Muscle of back (tissue), 11 donors: ENCODE data around the gene SLC25A21. TPM values are rescaled to one million over a fixed set of nuclear protein-coding genes. Genes with fewer than 3 reads are reported as not detected.
"Not testable (repeated sequence)": the region's sequence is repeated elsewhere in the genome, so short reads cannot be mapped to it uniquely, and the experiment has no call there.

Source experiments
- DNase-seq, 3 donors: peaks; one replicate each; pipeline versions ENCODE4 v3.0.0 to v3.0.0-alpha.2; 2013
- polyA plus RNA-seq, 10 donors: library from polyadenylated mRNA; unstranded; fragments of 120-200 nt; gene quantifications; one replicate each; pipeline ENCODE4 v1.2.1, GENCODE V29; 2013; ENCODE audit not compliant: insufficient read length in 10 of 10

The SLC25A21 gene
- polyA plus RNA-seq, 10 donors: 1.3 to 2.2 (median 1.6) TPM

- DNase-seq: no peak
These were observed 297.8 kb downstream of the SLC25A21 start for GRCh38 chr14:36874396-36875138.

DNA sequence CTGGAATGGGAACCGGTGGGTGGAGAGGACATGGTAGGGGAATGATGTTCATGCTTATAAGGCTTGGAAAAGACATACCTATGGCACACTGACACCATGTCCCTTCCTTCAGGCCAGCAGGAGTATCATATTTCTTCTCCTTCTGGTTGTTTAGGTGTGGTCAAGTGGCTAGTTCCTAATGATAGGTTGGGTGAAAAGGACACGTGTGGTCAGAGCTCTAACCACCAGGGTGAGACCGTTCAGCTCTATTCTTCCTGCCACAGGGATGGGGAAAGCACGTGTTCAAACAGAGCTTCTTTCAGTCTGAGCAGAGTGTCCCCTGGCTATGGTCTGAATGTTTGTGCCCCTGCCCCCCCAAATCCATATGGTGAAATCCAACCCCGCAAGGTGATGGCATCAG lies 301.6 kb downstream of the SLC25A21 start:
- no peak for DNase-seq

GRCh38 chr14:36869125-36869524 lies 303.3 kb downstream of the SLC25A21 start:
- DNase-seq: no peak

GRCh38 chr14:36866867-36867266 lies 305.5 kb downstream of the SLC25A21 start:
- DNase-seq: no peak

GRCh38 chr14:36863271-36863670 lies 309.1 kb downstream of the SLC25A21 start:
- no peak for DNase-seq

DNA sequence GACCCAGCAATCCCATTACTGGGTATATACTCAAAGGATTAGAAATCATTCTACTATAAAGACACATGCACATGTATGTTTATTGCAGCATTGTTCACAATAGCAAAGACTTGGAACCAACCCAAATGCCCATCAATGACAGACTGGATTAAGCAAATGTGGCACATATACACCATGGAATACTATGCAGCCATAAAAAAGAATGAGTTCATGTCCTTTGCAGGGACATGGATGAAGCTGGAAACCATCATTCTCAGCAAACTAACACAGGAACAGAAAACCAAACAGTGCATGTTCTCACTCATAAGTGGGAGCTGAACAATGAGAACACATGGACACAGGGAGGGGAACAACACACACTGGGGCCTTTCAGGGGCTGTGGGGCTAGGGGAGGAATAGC lies 310.2 kb downstream of the SLC25A21 start:
- DNase-seq: not testable (repeated sequence)

DNA sequence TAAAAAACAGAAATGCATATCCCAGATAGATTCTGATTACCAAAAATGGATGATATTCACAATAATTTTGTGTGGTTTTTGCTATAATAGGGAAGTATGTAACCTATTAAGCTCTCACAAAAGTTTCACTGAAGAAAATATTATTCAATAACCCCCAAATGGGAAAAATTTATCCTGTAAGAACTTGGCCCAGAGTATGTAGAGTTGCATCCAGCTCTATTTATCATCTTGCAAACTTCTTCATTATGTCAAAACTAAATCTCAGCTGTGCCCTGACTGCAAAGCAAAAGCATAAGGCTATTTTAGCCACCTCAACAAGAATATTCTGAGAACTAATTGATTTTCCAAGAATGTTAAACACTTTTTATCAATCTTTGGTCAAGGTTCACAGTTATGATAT lies 311.6 kb downstream of the SLC25A21 start:
- DNase-seq: peak in 2 of 3 donors; percentile 34 to 61

GRCh38 chr14:36859119-36859518 lies 313.3 kb downstream of the SLC25A21 start:
- peak in 1 of 3 donors; percentile 27 for DNase-seq

DNA sequence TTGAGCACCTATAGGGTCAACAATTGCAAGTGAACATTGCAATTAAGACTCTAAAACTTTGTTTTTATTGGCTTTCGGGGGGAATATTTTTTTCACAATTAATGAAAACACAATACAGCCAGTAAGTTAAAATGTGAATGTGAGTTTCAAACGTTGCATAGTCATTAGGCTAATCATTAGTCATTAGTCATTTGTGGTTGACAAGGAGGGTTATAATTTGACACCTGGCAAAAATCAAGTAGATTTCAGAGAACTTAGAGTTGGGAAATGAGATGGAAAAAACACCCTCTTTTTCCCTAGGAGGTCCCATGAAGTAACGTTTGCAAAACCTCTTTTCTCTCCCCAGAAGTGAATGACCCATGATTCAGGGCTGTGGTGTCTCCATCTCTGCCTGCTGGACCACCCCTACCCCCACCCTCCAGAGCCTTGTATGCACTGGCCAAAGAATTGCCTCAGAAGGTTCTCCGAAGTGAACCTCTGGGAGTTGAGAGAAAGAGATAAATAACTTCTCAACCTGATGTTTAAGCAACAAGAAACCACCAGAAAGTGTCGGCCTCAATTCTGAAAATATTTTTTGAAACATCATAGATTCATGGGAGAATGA lies 314.5 kb downstream of the SLC25A21 start:
- peak in 1 of 3 donors; percentile 19 for DNase-seq

- no peak for DNase-seq
These were observed 315.3 kb downstream of the SLC25A21 start for GRCh38 chr14:36857136-36857535.

- peak in 1 of 3 donors; percentile 7 for DNase-seq
These were observed 316.1 kb downstream of the SLC25A21 start for GRCh38 chr14:36856095-36856878.

DNA sequence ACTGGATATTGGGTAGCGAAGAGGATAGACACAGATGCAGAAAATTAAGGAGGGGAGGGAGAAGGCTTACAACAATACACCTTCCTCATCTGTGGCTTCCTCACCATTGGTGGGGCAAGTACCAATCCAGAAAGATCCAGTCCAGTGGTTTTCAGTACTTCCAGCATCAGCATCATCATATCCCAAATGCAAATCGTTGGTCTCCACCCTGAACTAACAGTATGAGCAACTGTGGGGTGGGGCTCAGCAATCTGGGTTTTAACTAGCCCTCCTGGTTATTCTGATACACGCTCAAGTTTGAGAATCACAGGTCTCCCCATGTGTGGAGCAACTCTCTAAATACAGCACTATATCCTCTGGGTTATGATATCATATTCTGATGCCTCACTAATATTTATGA lies 317.0 kb downstream of the SLC25A21 start:
- no peak for DNase-seq

- DNase-seq: peak; percentile 30 to 66 (median 49)
These were observed 319.3 kb downstream of the SLC25A21 start for GRCh38 chr14:36852981-36853691.

DNA sequence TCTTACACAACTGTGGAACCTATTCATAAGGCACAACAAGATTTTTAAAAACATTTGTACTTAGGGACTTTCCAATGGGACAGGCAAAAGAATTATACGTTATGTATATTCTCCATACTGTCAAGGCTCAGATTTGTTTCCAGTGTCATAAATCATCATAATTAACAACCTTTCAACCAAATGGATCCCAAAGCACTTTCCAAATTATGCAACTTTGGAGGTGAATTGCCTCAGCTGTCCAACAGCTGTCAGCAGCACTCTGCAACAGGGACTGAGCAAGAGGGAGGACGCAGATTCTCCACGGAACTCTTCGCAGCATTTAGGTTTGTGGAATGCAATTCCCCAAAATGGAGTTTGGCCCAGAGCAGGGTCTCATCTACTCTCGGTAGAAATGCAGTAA lies 324.2 kb downstream of the SLC25A21 start:
- DNase-seq: peak in 1 of 3 donors; percentile 62

GRCh38 chr14:36847366-36847765 lies 325.0 kb downstream of the SLC25A21 start:
- no peak for DNase-seq

DNA sequence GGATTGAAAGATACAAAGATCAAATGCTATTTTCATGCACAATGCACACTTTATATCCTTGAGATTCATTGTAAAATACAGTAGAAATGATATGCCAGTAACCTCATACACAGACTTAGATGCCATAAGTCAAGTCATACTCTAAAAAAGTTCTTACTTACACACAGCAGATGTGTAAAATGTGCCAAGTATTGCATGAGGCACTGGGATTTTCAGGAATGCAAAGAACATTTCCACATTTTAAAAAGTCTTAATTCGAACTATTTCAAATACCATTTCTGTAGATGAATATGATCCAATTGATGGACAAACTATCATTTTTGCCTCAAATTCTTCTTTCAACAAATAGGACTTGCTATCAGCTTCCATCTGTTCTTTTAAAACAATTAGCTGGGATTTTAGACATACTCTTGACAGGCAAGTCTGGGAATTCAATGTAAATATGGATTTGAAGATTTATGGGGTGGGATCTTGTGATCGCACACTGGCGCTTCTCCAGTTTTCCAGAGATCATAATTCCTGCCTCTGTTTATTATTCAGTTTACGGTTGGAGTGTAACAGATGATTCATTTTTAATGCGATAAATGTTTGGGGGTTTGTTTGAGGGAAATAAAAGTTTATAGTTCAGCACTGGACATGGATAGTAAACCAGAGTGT lies 326.9 kb downstream of the SLC25A21 start:
- peak in 2 of 3 donors; percentile 36 to 55 for DNase-seq

DNA sequence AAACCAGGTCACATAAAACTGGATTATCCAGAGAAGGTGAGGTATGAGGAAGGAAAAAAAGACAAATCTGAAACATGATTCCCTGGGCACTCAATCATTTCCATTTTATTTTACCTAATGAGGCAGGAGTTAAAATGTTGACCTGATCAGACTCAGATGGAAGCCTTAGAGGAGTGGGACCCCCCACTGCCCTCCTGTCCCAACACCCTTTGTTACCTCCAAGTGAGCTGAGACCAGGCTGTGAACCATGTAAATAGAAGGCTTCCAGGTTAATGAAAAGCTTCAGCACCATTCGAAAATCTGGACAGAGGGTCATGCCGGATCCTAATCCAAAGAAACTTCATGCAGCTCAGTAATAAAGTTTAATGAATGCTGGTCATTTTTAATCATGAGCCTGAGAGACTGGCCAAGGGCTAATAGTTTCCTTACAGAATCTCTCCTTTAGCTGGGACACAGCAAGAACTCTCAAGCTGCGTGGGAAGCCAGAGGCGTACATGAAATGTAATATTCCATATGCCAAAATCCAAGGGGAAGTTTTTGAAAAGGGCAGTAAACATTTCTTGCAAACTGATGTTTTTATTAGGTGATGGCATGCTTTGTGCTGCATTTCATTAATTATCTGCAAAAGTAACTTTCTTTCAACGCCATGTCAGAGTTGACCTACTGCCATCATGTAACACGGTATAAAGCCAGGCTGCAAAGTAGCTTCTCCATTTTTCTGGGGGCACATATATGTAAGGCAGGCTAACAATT lies 327.8 kb downstream of the SLC25A21 start:
- peak in 1 of 3 donors; percentile 13 for DNase-seq

GRCh38 chr14:36843410-36843809 lies 329.0 kb downstream of the SLC25A21 start:
- no peak for DNase-seq

DNA sequence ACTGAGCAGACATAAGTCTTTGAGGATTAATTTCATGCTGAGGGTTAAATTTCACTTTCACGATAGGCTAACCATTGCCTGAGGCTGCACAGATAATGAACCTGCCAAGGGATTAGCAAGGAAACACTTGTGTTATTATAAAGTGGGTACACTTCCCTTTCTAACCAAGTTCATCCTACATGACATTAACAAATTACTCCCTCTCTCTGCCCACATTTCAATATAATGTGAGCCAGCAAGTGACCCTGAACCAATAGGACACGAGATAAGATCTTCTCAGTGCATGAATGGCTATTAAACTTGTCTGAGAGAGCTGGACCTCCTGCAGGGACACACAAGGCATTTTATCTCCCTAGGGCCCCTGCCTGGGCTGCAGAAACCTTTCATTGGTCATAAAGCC lies 337.3 kb downstream of the SLC25A21 start:
- no peak for DNase-seq

DNA sequence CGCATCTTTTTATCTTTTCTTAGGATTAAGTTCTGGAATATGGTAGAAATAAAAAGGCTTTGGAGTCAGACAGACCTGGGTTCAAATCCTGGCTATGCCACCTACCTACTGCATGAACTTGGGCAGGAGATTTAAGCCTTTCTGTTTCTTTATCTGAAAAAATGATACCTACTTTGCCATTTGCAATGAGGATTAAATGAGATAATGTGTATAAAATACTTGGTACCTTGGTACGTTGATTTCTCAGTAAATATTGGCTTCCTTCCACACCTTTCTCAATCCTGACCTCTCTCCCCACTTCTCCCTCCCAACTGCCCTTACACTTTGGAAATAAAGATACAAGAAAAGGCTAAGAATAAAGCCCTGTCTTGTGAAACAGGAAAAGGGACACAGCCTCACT lies 338.1 kb downstream of the SLC25A21 start:
- DNase-seq: no peak

GRCh38 chr14:36829547-36829946 lies 342.9 kb downstream of the SLC25A21 start:
- DNase-seq: no peak
